ENCODE measurements around the gene RAPGEF1.

The RAPGEF1 gene

DNA sequence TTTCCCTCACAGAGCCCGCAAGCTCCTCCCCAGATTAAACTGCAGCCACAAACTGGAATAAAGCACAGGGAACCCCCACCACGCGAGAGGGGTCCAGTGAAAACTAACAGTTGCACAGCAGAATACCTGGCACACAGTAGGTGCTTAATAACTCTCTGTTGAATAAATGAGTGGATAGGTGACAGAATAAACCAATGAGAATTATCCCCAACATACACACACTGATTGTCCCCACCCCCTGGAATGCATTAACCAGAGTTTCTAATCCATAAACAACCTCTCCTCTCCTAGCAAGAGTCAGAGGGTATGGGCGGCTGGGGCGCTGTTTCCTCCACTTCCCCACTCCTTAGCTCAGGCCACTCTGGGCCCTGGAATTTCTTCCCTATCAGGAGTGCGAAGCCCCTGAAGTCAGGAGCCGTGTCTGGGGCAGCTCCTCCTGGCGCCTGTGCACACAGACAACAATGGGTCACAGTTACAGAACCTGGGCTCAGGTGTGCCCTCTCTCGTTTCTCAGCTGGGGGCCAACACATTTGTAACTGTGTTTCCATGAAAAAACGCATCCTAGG, 27.6 kb downstream of the RAPGEF1 start:
- H3K4me3 ChIP-seq (ENCODE audit: low read depth, low read length): no peak overlapping the region
- TF ChIP-seq, protein P1, sequence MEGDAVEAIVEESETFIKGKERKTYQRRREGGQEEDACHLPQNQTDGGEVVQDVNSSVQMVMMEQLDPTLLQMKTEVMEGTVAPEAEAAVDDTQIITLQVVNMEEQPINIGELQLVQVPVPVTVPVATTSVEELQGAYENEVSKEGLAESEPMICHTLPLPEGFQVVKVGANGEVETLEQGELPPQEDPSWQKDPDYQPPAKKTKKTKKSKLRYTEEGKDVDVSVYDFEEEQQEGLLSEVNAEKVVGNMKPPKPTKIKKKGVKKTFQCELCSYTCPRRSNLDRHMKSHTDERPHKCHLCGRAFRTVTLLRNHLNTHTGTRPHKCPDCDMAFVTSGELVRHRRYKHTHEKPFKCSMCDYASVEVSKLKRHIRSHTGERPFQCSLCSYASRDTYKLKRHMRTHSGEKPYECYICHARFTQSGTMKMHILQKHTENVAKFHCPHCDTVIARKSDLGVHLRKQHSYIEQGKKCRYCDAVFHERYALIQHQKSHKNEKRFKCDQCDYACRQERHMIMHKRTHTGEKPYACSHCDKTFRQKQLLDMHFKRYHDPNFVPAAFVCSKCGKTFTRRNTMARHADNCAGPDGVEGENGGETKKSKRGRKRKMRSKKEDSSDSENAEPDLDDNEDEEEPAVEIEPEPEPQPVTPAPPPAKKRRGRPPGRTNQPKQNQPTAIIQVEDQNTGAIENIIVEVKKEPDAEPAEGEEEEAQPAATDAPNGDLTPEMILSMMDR (IDR thresholded peaks at IDR 0.05; ENCODE audit: borderline replicate concordance, insufficient read depth, low read depth, low read length): no peak

GRCh38 chr9:131709771-131710431, 30.0 kb downstream of the RAPGEF1 start:
- peak overlapping the region; percentile 26 for H3K4me3 ChIP-seq (ENCODE audit: low read depth, low read length)
- TF ChIP-seq, protein P1 (IDR thresholded peaks at IDR 0.05; ENCODE audit: borderline replicate concordance, insufficient read depth, low read depth, low read length): no peak

GRCh38 chr9:131709010-131709770, 30.7 kb downstream of the RAPGEF1 start:
- peak overlapping the region; percentile 26 for H3K4me3 ChIP-seq (ENCODE audit: low read depth, low read length)

GRCh38 chr9:131708226-131709002, 31.5 kb downstream of the RAPGEF1 start:
- H3K4me3 ChIP-seq (ENCODE audit: low read depth, low read length): no peak overlapping the region
- TF ChIP-seq, protein P1 (IDR thresholded peaks at IDR 0.05; ENCODE audit: borderline replicate concordance, insufficient read depth, low read depth, low read length): no peak

DNA sequence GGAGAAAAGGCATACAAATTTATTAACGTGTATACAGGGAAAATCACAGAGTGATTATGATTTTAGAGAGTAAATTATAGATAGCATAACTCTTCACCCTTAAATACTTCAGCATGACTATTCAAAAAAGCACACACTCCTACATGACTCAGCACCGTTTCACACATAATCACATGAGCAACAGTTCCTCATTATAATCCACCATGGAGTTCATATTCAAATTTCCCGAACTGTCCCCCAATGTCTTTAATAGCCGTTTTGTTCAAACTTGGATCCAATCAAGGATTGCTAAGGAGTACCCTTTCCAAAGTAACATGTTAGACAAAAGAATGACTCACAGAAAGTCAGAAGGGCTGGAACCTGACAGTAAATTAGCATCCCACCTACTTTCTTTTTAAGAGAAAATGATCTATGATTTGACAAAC, 32.1 kb downstream of the RAPGEF1 start:
- no peak overlapping the region for H3K4me3 ChIP-seq (ENCODE audit: low read depth, low read length)
- TF ChIP-seq, protein P1 (IDR thresholded peaks at IDR 0.05; ENCODE audit: borderline replicate concordance, insufficient read depth, low read depth, low read length): no peak

GRCh38 chr9:131707050-131707449, 32.8 kb downstream of the RAPGEF1 start:
- TF ChIP-seq, protein P1 (IDR thresholded peaks at IDR 0.05; ENCODE audit: borderline replicate concordance, insufficient read depth, low read depth, low read length): no peak
- H3K4me3 ChIP-seq (ENCODE audit: low read depth, low read length): no peak overlapping the region

- TF ChIP-seq, protein P1 (IDR thresholded peaks at IDR 0.05; ENCODE audit: borderline replicate concordance, insufficient read depth, low read depth, low read length): no peak
- H3K4me3 ChIP-seq (ENCODE audit: low read depth, low read length): no peak overlapping the region
Measured at GRCh38 chr9:131706608-131706970, 33.3 kb downstream of the RAPGEF1 start.
